GM19328 (cell line): ENCODE measurements around the gene WFS1.

Experiments used
- ATAC-seq: cut with Tn5 transposase; IDR thresholded peaks from one replicate; pipeline ENCODE4 v1.9.1; 2021; ENCODE audit warnings: mild to moderate bottlenecking, moderate library complexity; ENCODE audit not compliant: unreplicated experiment

Gene WFS1

DNA sequence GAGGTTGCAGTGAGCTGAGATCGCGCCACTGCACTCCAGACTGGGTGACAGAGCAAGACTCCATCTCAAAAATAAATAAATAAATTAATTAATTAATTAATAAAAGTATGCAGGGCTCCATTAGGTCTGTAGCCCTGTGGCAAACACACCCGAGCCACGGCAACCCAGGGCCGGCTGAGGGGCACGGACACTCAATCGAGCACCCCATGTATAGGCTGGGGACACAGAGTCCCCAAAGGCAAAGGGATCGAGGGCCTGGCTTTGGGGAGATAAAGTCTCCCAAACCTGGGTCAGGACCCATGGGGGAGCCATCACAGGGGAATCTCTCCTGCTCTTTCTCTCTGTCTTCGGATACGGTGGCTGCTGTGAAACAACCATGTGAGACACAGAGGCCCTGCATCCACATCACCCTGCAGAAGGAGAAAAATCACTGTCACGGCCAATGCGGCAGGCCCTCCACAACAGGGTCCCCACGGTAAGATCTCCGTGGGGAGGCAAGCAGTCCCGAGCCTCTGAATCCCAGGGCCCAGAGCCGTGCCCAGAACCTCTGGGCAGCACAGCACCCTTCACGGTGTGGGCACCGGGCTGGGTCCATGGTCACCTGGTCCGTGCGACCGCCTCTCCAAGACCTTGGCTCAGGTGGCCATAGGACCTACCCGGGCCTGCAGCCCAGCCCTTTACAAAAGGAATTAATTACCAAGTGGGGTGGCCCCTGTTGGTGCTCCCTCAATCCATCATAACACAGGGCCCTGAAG lies 81.8 kb downstream of the WFS1 start:
- ATAC-seq: no peak

DNA sequence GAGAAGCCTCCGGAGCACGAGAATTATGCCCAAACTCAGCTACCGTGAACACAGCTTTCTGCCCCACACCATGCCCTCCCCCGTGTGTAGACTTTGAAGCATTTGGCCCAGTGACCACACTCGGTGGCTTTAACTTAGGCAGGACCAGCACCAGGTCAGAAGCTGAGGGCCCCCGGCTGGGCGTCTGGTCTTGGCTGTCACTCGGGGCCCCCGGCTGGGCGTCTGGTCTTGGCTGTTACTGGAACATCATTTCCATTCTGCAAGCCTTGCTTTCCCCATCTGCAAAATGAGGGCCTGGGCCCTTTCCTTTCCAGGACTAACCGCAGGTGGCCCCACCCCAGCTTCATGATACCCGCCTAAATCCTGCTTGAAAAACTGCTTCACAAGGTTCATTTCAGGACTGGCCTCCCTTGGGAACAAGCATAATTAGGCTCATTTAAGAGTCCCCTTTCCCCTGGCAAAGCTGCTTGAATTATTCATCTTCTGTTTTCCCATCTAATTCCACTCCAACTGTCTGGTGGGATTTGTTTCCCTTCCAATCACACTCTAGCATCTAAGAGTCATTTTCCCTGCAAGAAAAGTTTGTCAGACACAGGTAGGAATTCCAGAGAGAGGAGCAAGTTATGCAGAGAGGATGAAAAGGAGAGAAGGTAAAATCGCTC lies 82.5 kb downstream of the WFS1 start:
- no peak for ATAC-seq
